KG1 (cell line): ENCODE results near the gene ACD.

Experiments used
- DNase-seq: peaks from one replicate; lab custom pipeline; 2025; lab: John Stamatoyannopoulos, UW

The ACD gene

GRCh38 chr16:67661886-67662652 lies 2.0 kb upstream of the ACD start:
- no peak for DNase-seq

- DNase-seq: no peak
These were observed 1.2 kb upstream of the ACD start for GRCh38 chr16:67661101-67661761.

- peak; percentile 78 for DNase-seq
These were observed 536 bp upstream of the ACD start, which contains the start of gene PARD6A for GRCh38 chr16:67660564-67661028. TSS of gene PARD6A (plus strand) at chr16:67660960. CDS start at chr16:67661039, 79 bp downstream.

GRCh38 chr16:67658849-67659674 lies 998 bp downstream of the ACD start:
- no peak for DNase-seq

GRCh38 chr16:67657751-67658518 lies 2.1 kb downstream of the ACD start:
- no peak for DNase-seq

- no peak for DNase-seq
These were observed 2.9 kb downstream of the ACD start for GRCh38 chr16:67657017-67657608.

GRCh38 chr16:67656344-67657016 lies 3.6 kb downstream of the ACD start:
- no peak for DNase-seq

- no peak for DNase-seq
These were observed 4.7 kb downstream of the ACD start for GRCh38 chr16:67655363-67655762.

GRCh38 chr16:67654403-67654911 lies 5.6 kb downstream of the ACD start:
- no peak for DNase-seq

GRCh38 chr16:67653789-67654402 lies 6.2 kb downstream of the ACD start:
- no peak for DNase-seq

- no peak for DNase-seq
These were observed 6.8 kb downstream of the ACD start for GRCh38 chr16:67653128-67653788.

GRCh38 chr16:67652578-67653127 lies 7.4 kb downstream of the ACD start:
- DNase-seq: no peak

GRCh38 chr16:67651847-67652246 lies 8.2 kb downstream of the ACD start:
- DNase-seq: no peak

- DNase-seq: no peak
These were observed 9.0 kb downstream of the ACD start for GRCh38 chr16:67651039-67651438.

GRCh38 chr16:67650023-67650422 lies 10.0 kb downstream of the ACD start:
- no peak for DNase-seq

- no peak for DNase-seq
These were observed 10.5 kb downstream of the ACD start for GRCh38 chr16:67649494-67649931.

- no peak for DNase-seq
These were observed 11.2 kb downstream of the ACD start for GRCh38 chr16:67648764-67649407.

- no peak for DNase-seq
These were observed 11.8 kb downstream of the ACD start for GRCh38 chr16:67648088-67648763.
